ENCODE measurements around the gene ARHGEF11.
A peak's percentile ranks its signal among the peaks of the same experiment; 100 is the strongest.
"Not testable (repeated sequence)": the region's sequence is repeated elsewhere in the genome, so short reads cannot be mapped to it uniquely, and the experiment has no call there.

The ARHGEF11 gene

GRCh38 chr1:157045250-157046218 is at the start of gene ARHGEF11:
ARHGEF11 (minus strand) TSS chr1:157045742; CDS start chr1:157044330, 1,412 bp downstream.
- no peak for FAIRE-seq

- FAIRE-seq = no peak
Measured at GRCh38 chr1:157095091-157095490, 49.5 kb upstream of the ARHGEF11 start.

GRCh38 chr1:157092831-157093230 is 47.3 kb upstream of the ARHGEF11 start:
- FAIRE-seq = no peak

- no peak for FAIRE-seq
Measured at GRCh38 chr1:157091668-157092273, 46.2 kb upstream of the ARHGEF11 start.

- no peak for FAIRE-seq
Measured at GRCh38 chr1:157091186-157091585, 45.6 kb upstream of the ARHGEF11 start.

- no peak for FAIRE-seq
Measured at GRCh38 chr1:157090771-157091170, 45.2 kb upstream of the ARHGEF11 start.

- FAIRE-seq = no peak
Measured at GRCh38 chr1:157090196-157090647, 44.7 kb upstream of the ARHGEF11 start.

GRCh38 chr1:157089789-157090188 is 44.2 kb upstream of the ARHGEF11 start:
- FAIRE-seq = no peak

GRCh38 chr1:157088607-157089006 is 43.1 kb upstream of the ARHGEF11 start:
- FAIRE-seq = no peak

- FAIRE-seq = no peak
Measured at GRCh38 chr1:157087030-157087429, 41.5 kb upstream of the ARHGEF11 start.

- no peak for FAIRE-seq
Measured at GRCh38 chr1:157086299-157086698, 40.8 kb upstream of the ARHGEF11 start.

GRCh38 chr1:157085421-157085820 is 39.9 kb upstream of the ARHGEF11 start:
- no peak for FAIRE-seq

GRCh38 chr1:157084720-157085119 is 39.2 kb upstream of the ARHGEF11 start:
- FAIRE-seq = no peak

- no peak for FAIRE-seq
Measured at GRCh38 chr1:157081707-157082106, 36.2 kb upstream of the ARHGEF11 start.

GRCh38 chr1:157080714-157081113 is 35.2 kb upstream of the ARHGEF11 start:
- no peak for FAIRE-seq

- no peak for FAIRE-seq
Measured at GRCh38 chr1:157077394-157077793, 31.9 kb upstream of the ARHGEF11 start.

- FAIRE-seq = no peak
Measured at GRCh38 chr1:157073944-157074685, 28.6 kb upstream of the ARHGEF11 start.

GRCh38 chr1:157069601-157070000 is 24.1 kb upstream of the ARHGEF11 start:
- no peak for FAIRE-seq

- FAIRE-seq = not testable (repeated sequence)
Measured at GRCh38 chr1:157059241-157059640, 13.7 kb upstream of the ARHGEF11 start.

GRCh38 chr1:157056269-157056668 is 10.7 kb upstream of the ARHGEF11 start:
- peak; percentile 58 for FAIRE-seq

- FAIRE-seq = not testable (repeated sequence)
Measured at GRCh38 chr1:157055729-157056128, 10.2 kb upstream of the ARHGEF11 start.

- FAIRE-seq = no peak
Measured at GRCh38 chr1:157050836-157051235, 5.3 kb upstream of the ARHGEF11 start.

GRCh38 chr1:157047062-157047410 is 1.5 kb upstream of the ARHGEF11 start:
- no peak for FAIRE-seq

Measured in islet of Langerhans (tissue), 1 donor.